ENCODE data around the gene ZNF124.

- TF ChIP-seq CEBPB (IDR thresholded peaks at IDR 0.05; ENCODE audit: low read depth), result no peak
- TF ChIP-seq, protein P1, sequence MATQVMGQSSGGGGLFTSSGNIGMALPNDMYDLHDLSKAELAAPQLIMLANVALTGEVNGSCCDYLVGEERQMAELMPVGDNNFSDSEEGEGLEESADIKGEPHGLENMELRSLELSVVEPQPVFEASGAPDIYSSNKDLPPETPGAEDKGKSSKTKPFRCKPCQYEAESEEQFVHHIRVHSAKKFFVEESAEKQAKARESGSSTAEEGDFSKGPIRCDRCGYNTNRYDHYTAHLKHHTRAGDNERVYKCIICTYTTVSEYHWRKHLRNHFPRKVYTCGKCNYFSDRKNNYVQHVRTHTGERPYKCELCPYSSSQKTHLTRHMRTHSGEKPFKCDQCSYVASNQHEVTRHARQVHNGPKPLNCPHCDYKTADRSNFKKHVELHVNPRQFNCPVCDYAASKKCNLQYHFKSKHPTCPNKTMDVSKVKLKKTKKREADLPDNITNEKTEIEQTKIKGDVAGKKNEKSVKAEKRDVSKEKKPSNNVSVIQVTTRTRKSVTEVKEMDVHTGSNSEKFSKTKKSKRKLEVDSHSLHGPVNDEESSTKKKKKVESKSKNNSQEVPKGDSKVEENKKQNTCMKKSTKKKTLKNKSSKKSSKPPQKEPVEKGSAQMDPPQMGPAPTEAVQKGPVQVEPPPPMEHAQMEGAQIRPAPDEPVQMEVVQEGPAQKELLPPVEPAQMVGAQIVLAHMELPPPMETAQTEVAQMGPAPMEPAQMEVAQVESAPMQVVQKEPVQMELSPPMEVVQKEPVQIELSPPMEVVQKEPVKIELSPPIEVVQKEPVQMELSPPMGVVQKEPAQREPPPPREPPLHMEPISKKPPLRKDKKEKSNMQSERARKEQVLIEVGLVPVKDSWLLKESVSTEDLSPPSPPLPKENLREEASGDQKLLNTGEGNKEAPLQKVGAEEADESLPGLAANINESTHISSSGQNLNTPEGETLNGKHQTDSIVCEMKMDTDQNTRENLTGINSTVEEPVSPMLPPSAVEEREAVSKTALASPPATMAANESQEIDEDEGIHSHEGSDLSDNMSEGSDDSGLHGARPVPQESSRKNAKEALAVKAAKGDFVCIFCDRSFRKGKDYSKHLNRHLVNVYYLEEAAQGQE (IDR thresholded peaks at IDR 0.05; ENCODE audit: low read depth), result no peak
- TF ChIP-seq, protein P2, sequence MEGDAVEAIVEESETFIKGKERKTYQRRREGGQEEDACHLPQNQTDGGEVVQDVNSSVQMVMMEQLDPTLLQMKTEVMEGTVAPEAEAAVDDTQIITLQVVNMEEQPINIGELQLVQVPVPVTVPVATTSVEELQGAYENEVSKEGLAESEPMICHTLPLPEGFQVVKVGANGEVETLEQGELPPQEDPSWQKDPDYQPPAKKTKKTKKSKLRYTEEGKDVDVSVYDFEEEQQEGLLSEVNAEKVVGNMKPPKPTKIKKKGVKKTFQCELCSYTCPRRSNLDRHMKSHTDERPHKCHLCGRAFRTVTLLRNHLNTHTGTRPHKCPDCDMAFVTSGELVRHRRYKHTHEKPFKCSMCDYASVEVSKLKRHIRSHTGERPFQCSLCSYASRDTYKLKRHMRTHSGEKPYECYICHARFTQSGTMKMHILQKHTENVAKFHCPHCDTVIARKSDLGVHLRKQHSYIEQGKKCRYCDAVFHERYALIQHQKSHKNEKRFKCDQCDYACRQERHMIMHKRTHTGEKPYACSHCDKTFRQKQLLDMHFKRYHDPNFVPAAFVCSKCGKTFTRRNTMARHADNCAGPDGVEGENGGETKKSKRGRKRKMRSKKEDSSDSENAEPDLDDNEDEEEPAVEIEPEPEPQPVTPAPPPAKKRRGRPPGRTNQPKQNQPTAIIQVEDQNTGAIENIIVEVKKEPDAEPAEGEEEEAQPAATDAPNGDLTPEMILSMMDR (IDR thresholded peaks at IDR 0.05 in 2 of 3, conservative IDR thresholded peaks at IDR 0.05 in 1 of 3; ENCODE audit: borderline replicate concordance in 1 of 3, insufficient read depth in 1 of 3, low read depth in 2 of 3, low read length in 2 of 3), result no peak
- TF ChIP-seq EZH2 (IDR thresholded peaks at IDR 0.05), result no peak
- TF ChIP-seq, protein P3, sequence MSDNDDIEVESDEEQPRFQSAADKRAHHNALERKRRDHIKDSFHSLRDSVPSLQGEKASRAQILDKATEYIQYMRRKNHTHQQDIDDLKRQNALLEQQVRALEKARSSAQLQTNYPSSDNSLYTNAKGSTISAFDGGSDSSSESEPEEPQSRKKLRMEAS (IDR thresholded peaks at IDR 0.05), result no peak
- no peak for TF ChIP-seq POLR2A (IDR thresholded peaks at IDR 0.05; ENCODE audit: borderline replicate concordance, extremely low read depth, insufficient read depth, insufficient read length)
- no peak for TF ChIP-seq YY1 (IDR thresholded peaks at IDR 0.05; ENCODE audit: extremely low read depth, insufficient replicate concordance, low read depth, low read length)
- no peak for TF ChIP-seq SRF (IDR thresholded peaks at IDR 0.05; ENCODE audit: low read depth)
- TF ChIP-seq JUND (IDR thresholded peaks at IDR 0.05), result no peak
- TF ChIP-seq SP1 (IDR thresholded peaks at IDR 0.05; ENCODE audit: low read depth), result no peak
- no peak for TF ChIP-seq ATF3 (IDR thresholded peaks at IDR 0.05)
- no peak for TF ChIP-seq POLR2AphosphoS5 (IDR thresholded peaks at IDR 0.05; ENCODE audit: low read depth, low read length)
These were observed 61.1 kb downstream of the ZNF124 start for GRCh38 chr1:247110627-247111258.
